GM12878 (cell line): Measurements from ENCODE around the gene POLDIP3. TPM values are rescaled to one million over a fixed set of nuclear protein-coding genes. Genes with fewer than 3 reads are reported as not detected.

Source experiments
- ATAC-seq: fragments of 200-7000 bp; cut with Tn5 transposase; 3 replicates; pipeline ENCODE4 v1.9.1; 2020; ENCODE audit warnings: mild to moderate bottlenecking, moderate library complexity
- BruUV-seq: library from RNA; stranded (reverse); fragments of 400-500 nt; replicated peaks from 2 replicates; lab custom pipeline; 2021; lab: Mats Ljungman, UMichigan
- CTCF ChIA-PET: fragments of 300-600 bp; sonication (Branson Sonifier 250); formaldehyde crosslinking; extraction: SDS; loops from one replicate; lab custom pipeline; 2021; ENCODE audit warnings: inconsistent platforms; lab: Yijun Ruan, JAX
- POLR2A ChIA-PET: fragments of 350-600 bp; formaldehyde crosslinking; extraction: SDS; loops from one replicate; lab custom pipeline; 2021; ENCODE audit warnings: inconsistent platforms; lab: Charles Lee
- RAD21 ChIA-PET: fragments of 300-600 bp; sonication (Branson Sonifier 250); formaldehyde crosslinking; loops from one replicate; lab custom pipeline; 2023; ENCODE audit warnings: antibody characterized with exemption; ENCODE audit not compliant: unreplicated experiment; lab: Charles Lee
- SMC1A ChIA-PET: fragments of 300-600 bp; sonication (Branson Sonifier 250); formaldehyde crosslinking; loops from one replicate; lab custom pipeline; 2023; ENCODE audit not compliant: unreplicated experiment, uncharacterized antibody; lab: Charles Lee
- DNase-seq: peaks from one replicate; pipeline ENCODE4 v3.0.0-alpha.2; 2011; ENCODE audit warnings: low read depth, low spot score
- FAIRE-seq: peaks from 3 replicates; lab custom pipeline; 2011; peaks lifted over from hg19 to GRCh38; lab: Jason Lieb, UNC
- H2AFZ ChIP-seq: 2 replicates; pipeline ENCODE4 v1.6.0; 2011; ENCODE audit warnings: low read depth, low read length, control low read depth; ENCODE audit not compliant: control insufficient read depth
- H3K27ac ChIP-seq: 2 replicates; pipeline ENCODE4 v1.5.1; 2011; ENCODE audit warnings: control low read depth; ENCODE audit not compliant: control insufficient read depth, insufficient read depth
- H3K27me3 ChIP-seq, 2 experiments: replicated peaks in 1 of 2; 2 replicates each; pipeline versions ENCODE4 v1.6.0 to v1.6.1; 2011; ENCODE audit warnings: low read length in 1 of 2; ENCODE audit not compliant: control insufficient read depth in 2 of 2, insufficient read depth in 2 of 2
- H3K36me3 ChIP-seq, 2 experiments: 2 replicates each; pipeline ENCODE4 v1.5.1; 2011; ENCODE audit warnings: low read length in 1 of 2; ENCODE audit not compliant: control insufficient read depth in 2 of 2, insufficient read depth in 2 of 2
- H3K4me1 ChIP-seq: 2 replicates; pipeline ENCODE4 v1.6.1; 2011; ENCODE audit warnings: mild to moderate bottlenecking, low read length, moderate library complexity, mixed read lengths; ENCODE audit not compliant: control insufficient read depth, insufficient read depth
- H3K4me2 ChIP-seq: 2 replicates; pipeline ENCODE4 v1.6.0; 2011; ENCODE audit warnings: control low read depth; ENCODE audit not compliant: control insufficient read depth, insufficient read depth
- H3K4me3 ChIP-seq: fragments of 200-600 bp; sonication (generic); 2 replicates; pipeline ENCODE4 v1.5.1; 2016
- H3K79me2 ChIP-seq: 2 replicates; pipeline ENCODE4 v1.6.0; 2011; ENCODE audit warnings: low read length; ENCODE audit not compliant: control insufficient read depth, insufficient read depth
- H3K9ac ChIP-seq: 2 replicates; pipeline ENCODE4 v1.8.0; 2011; ENCODE audit warnings: low read length, control low read depth, mixed read lengths; ENCODE audit not compliant: control insufficient read depth, insufficient read depth
- H3K9me3 ChIP-seq: replicated peaks from 3 replicates; pipeline ENCODE4 v1.5.1; 2011; ENCODE audit warnings: mild to moderate bottlenecking, low read length; ENCODE audit not compliant: control insufficient read depth, insufficient read depth
- H4K20me1 ChIP-seq: 2 replicates; pipeline ENCODE4 v1.6.0; 2011; ENCODE audit not compliant: control insufficient read depth, insufficient read depth
- ATF7 ChIP-seq: fragments of 450-650 bp; IDR thresholded peaks from 2 replicates; pipeline ENCODE4 v1.6.1; 2016; ENCODE audit warnings: low read depth, mild to moderate bottlenecking
- CTCF ChIP-seq, 3 experiments: IDR thresholded peaks in 2 of 3; conservative IDR thresholded peaks in 1 of 3; 2 replicates each; pipeline ENCODE4 v1.5.1; 2011; ENCODE audit warnings: low read depth in 3 of 3, low read length in 3 of 3, mild to moderate bottlenecking in 3 of 3, control low read depth in 2 of 3, moderate library complexity in 2 of 3, inconsistent platforms in 1 of 3, mixed read lengths in 1 of 3; ENCODE audit not compliant: control insufficient read depth in 2 of 3, insufficient read depth in 1 of 3; ENCODE audit errors: extremely low read depth in 1 of 3
- CUX1 ChIP-seq: IDR thresholded peaks from 2 replicates; pipeline ENCODE4 v1.6.1; 2012; ENCODE audit warnings: improper control_type of control experiment, low read depth, low read length; ENCODE audit not compliant: insufficient replicate concordance
- EGR1 ChIP-seq, 2 experiments: IDR thresholded peaks; 1 replicate in 1 of 2; 2 replicates in 1 of 2; pipeline ENCODE4 v1.6.1; 2011 to 2012; ENCODE audit warnings: low read depth in 2 of 2, low read length in 2 of 2, borderline replicate concordance in 1 of 2, mild to moderate bottlenecking in 1 of 2, moderate library complexity in 1 of 2
- GATAD2B ChIP-seq: fragments of 450-650 bp; conservative IDR thresholded peaks from 2 replicates; pipeline ENCODE4 v1.6.1; 2017; ENCODE audit warnings: low read depth, mild to moderate bottlenecking, moderate library complexity
- NFYB ChIP-seq: IDR thresholded peaks from 2 replicates; pipeline ENCODE4 v1.6.1; 2011; ENCODE audit warnings: low read depth, mild to moderate bottlenecking, low read length, improper control_type of control experiment, moderate library complexity; ENCODE audit not compliant: insufficient read depth
- RAD21 ChIP-seq: IDR thresholded peaks from 2 replicates; pipeline ENCODE4 v1.6.1; 2011; ENCODE audit warnings: mild to moderate bottlenecking, low read depth, low read length, moderate library complexity; ENCODE audit not compliant: insufficient read depth
- RCOR1 ChIP-seq: conservative IDR thresholded peaks from 2 replicates; pipeline ENCODE4 v1.6.1; 2012; ENCODE audit warnings: low read depth, low read length, improper control_type of control experiment
- SMAD5 ChIP-seq: IDR thresholded peaks from 2 replicates; pipeline ENCODE4 v1.6.1; 2016; ENCODE audit warnings: antibody characterized with exemption, low read depth
- SMC3 ChIP-seq: IDR thresholded peaks from 2 replicates; pipeline ENCODE4 v1.6.1; 2011; ENCODE audit warnings: low read length, improper control_type of control experiment, borderline replicate concordance
- SP1 ChIP-seq: IDR thresholded peaks from one replicate; pipeline ENCODE4 v1.6.1; 2011; ENCODE audit warnings: low read depth, low read length
- TAF1 ChIP-seq: IDR thresholded peaks from 2 replicates; pipeline ENCODE4 v1.6.1; 2011; ENCODE audit warnings: mild to moderate bottlenecking, low read depth, low read length, borderline replicate concordance
- TARDBP ChIP-seq: IDR thresholded peaks from 2 replicates; pipeline ENCODE4 v1.6.1; 2016; ENCODE audit warnings: borderline replicate concordance
- WRNIP1 ChIP-seq: IDR thresholded peaks from 2 replicates; pipeline ENCODE4 v1.6.1; 2011; ENCODE audit warnings: low read depth, low read length, improper control_type of control experiment, borderline replicate concordance
- WGBS: methylation state at CpG from one replicate; pipeline ENCODE4 v1.1.6; 2016; ENCODE audit warnings: low lambda C conversion rate; ENCODE audit not compliant: insufficient replicate concordance, insufficient coverage; ENCODE audit errors: missing lambda C conversion rate; 5-methylcytosine and 5-hydroxymethylcytosine counted together
- in situ Hi-C: fragments of 300-500 bp; cut with MboI; formaldehyde crosslinking; loops from 9 replicates; pipeline ENCODE4 v1.14.3; 2018; ENCODE audit warnings: mixed read lengths
- intact Hi-C: fragments of 100-400 bp; cut with micrococcal nuclease; formaldehyde crosslinking; loops from one replicate; pipeline ENCODE4 v1.14.2; 2022; ENCODE audit not compliant: unreplicated experiment
- polyA plus RNA-seq, 11 experiments: library from polyadenylated mRNA; depleted of rRNA in 4 of 11; unstranded in 6 of 11; stranded (reverse) in 5 of 11; fragments of >200 nt; fragmentation: Nextera tagmentation in 4 of 11; fragmentation: Illumina TruSeq in 1 of 11; extraction: Ambion mirVana in 4 of 11; extraction: Trizol in 1 of 11; gene quantifications; 1 replicate in 1 of 11; 2 replicates in 10 of 11; pipeline versions ENCODE4 v1.2.1 to v1.2.3, GENCODE V29; 2011 to 2016; ENCODE audit warnings: inconsistent platforms in 2 of 11, missing spikeins in 2 of 11, low read depth in 1 of 11
- total RNA-seq, 4 experiments: library from RNA; depleted of rRNA in 3 of 4; stranded (reverse); fragments of >200 nt in 3 of 4; fragmentation: Illumina TruSeq in 1 of 4; extraction: Trizol in 1 of 4; gene quantifications; 2 replicates each; pipeline versions ENCODE4 v1.2.1 to v1.2.3, GENCODE V29; 2013 to 2021

Gene POLDIP3
- total and polyA plus RNA-seq, 10 of the 15 experiments (the other 5 are each of a cell fraction or from before 2014, with no cell fraction given): 14.8 to 60.2 (median 49.5) TPM

- no peak for DNase-seq
- TF ChIP-seq TARDBP (no peak), CUX1 (no peak), RAD21 (peak; percentile 45), TAF1 (no peak), GATAD2B (no peak), CTCF (IDR thresholded peaks at IDR 0.05 in 2 of 3, conservative IDR thresholded peaks at IDR 0.05 in 1 of 3; ENCODE audit: control insufficient read depth in 2 of 3, extremely low read depth in 1 of 3, insufficient read depth in 1 of 3, low read depth in 3 of 3, low read length in 3 of 3) (peak; percentile 28 to 53 (median 45); a peak in 5 of 6 replicates), SMC3 (peak; percentile 28; the same call in 1 of the 2 replicates), EGR1 (IDR thresholded peaks at IDR 0.05; ENCODE audit: borderline replicate concordance in 1 of 2, low read depth in 2 of 2, low read length in 2 of 2) (no peak), WRNIP1 (no peak), RCOR1 (no peak), ATF7 (no peak), NFYB (no peak), SMAD5 (no peak), SP1 (no peak)
- TF ChIP-seq, all 136 proteins: peak for 3
- H3K27me3 ChIP-seq: no peaks in the 10 kb centered on the region
- peaks cover 12% of the 10 kb centered on the region for H3K4me1 ChIP-seq
- H3K4me2 ChIP-seq: no peak overlapping the region
- H3K4me3 ChIP-seq: no peak overlapping the region
- no peaks in the 10 kb centered on the region for H3K9me3 ChIP-seq
- H3K27ac ChIP-seq: no peak overlapping the region
- H3K9ac ChIP-seq: no peak overlapping the region
- H2AFZ ChIP-seq: no peak overlapping the region
- FAIRE-seq: no peak
- RAD21 ChIA-PET: no interaction called here
- H3K79me2 ChIP-seq: no peaks in the 10 kb centered on the region
- 59% methylated on average over 7 of the region's 7 CpGs for WGBS
- ATAC-seq: peak; percentile 65
- in situ Hi-C loops: no loop called here
- no peaks in the 10 kb centered on the region for H4K20me1 ChIP-seq
- POLR2A ChIA-PET: no interaction called here
- BruUV-seq: no TSS peak
- no peaks in the 10 kb centered on the region for H3K36me3 ChIP-seq
- CTCF ChIA-PET: interaction anchor here (0.6 to 1.6 kb wide), 7 partner anchors 8 to 53 kb away, joined by 3 to 5 read pairs (median 4); partner anchors contain the start of gene POLDIP3
- SMC1A ChIA-PET: no interaction called here
- intact Hi-C loops: no loop called here
Measured at GRCh38 chr22:42560781-42561180, 53.9 kb downstream of the POLDIP3 start.
